ENCODE data around the gene SLC22A17.

Gene SLC22A17

DNA sequence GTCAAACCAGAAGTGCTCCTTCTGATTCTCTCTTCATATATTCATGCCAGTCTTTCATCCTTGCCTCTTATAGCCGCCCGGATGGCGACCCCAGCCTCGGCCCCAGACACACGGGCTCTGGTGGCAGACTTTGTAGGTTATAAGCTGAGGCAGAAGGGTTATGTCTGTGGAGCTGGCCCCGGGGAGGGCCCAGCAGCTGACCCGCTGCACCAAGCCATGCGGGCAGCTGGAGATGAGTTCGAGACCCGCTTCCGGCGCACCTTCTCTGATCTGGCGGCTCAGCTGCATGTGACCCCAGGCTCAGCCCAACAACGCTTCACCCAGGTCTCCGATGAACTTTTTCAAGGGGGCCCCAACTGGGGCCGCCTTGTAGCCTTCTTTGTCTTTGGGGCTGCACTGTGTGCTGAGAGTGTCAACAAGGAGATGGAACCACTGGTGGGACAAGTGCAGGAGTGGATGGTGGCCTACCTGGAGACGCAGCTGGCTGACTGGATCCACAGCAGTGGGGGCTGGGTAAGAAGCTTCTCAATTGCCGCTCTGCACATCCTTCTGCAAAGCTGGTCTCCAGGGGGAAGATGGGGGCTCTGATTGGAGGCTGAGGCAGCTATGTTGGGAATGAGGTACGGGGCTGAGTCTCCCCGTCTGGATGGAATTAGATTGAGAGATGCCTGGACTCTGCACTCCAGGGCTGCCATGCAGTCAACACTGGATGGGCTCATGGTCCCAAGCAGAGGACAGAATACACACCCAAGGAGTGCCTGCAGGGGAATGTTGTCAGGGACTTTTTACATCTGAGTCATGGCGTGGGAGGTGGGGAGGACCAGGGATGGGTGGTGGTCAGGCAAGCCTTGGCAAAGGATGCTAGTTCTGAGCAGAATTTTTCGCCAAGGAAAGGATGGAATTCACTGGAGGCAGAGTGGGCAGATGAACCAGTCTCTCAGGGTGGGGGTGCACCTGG lies 44.7 kb downstream of the SLC22A17 start:
- DNase-seq (ENCODE audit: low spot score) = no peak

DNA sequence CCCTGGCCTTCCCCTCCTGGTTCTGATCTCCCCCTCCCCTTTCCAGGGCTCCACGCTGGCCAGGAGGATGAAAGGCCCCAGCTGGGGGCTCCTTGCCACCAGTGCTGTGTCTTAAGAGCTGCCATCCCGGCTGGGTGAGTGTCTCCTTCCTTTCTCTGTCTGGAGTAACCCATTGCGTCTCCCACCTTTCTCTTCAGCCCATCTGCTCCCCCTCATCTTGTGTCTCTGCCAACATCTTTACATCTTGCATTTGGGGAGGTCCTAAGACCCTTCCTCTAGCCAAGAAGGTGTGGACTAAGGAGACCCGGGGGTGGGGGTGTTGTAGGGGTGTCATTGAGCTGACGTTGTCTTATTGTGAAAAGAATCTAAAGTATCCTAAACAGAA lies 45.5 kb downstream of the SLC22A17 start:
- no peak for DNase-seq (ENCODE audit: low spot score)

DNA sequence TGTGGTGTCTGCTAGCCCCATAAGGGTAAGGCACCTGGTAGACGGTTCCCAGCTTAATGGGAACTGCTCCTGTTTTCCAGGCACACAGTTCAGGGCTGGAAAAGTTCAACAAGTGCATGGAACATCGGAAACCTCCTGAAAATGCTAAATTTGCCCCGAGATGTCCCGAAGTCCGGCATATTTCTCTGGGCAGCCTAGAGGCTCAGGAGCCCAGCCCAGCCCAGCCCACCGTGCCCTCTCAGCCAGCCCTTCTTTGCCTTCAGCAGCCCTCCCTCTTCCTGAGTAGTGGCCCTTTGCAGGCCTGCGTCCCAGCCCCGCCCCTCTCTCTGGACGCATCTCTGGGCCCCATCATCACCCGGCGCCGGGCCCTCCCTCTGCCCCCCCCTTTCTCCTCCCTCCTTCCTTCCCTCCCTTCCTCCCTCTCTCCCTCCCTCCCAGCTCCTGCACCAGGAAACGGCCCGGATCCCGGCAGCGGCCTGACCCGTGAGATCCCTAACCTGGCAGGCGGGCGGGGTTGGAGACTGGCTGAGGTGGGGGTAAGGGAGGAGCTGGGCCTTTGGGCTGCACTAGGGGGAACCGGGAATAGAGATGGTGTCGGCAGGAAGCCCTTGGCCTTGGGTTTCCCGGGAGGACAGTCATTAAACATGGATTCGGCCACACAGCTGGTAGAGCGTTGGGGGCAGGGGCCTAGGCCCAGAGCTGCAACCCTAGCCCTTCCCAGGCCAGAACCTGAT lies 46.1 kb downstream of the SLC22A17 start, which contains the start of gene BCL2L2:
Gene BCL2L2, plus strand, starts transcription at position 422 of the 734 bp plus-strand sequence. CDS start 935 bp downstream, outside the sequence.
- DNase-seq (ENCODE audit: low spot score) = no peak

DNA sequence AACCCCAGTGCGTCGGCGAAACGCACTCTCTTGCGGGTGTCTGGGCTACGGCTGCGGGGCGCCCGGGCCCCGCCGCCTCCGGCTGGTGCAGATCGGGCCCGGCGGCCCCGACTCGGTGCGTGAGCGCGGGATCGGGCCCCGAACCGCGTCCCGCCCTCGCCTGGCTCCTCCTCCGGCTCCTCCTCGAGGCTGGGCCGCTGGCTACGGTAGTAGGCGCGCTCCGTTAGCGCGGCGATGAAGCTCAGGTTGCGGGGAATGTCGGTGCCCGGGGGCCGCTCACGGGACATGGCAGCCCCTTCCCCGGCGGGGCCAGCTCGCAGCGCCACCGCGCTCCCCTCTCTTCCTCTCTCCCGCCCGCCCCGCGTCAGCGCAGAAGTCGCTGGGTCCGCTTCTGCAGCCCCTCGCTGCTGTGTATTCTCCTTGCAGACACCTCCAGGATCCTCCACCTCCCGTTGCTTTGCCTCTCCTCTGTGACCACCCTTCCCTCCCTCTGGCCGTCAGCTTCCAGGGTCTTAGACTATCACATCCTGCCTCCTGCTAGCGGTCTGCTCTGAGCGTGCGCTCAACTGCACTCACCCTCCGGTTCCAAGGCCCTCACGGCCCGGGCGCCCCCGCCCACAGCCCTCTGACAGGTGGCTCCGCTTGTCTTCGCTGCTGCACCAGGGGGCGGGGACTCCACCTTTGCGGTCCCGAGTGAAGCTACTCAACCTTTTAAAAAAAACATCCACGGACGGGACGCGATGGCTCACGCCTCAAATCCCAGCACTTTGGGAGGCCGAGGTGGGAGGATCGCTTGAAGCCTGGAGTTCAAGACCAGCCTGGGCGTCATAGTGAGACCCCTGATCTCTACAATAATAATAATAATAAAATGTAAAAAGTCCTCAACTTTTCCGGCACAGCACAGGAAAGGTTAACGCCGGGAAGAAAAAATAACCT lies 50.1 kb downstream of the SLC22A17 start, which contains the start of gene PPP1R3E:
Gene PPP1R3E, minus strand, starts transcription at position 570 of the 936 bp plus-strand sequence. Its CDS starts 283 bp downstream, at position 287.
- peak; percentile 84 for DNase-seq (ENCODE audit: low spot score)

DNA sequence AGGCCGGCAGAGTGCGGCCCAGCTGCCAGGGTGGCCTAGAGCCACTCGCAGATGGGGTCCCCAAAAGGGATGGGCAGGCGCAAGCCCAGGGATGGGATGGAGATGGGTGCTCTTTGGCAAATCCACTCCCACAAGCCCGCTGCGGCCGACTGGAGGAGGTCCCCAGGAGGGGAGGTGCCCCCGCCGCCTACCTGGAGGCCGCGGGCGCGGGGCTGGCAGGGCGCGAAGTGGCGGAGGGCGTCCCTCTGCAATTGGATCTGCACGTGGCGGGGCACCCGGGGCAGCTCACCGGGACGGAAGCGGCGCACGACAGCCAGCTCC lies 50.8 kb downstream of the SLC22A17 start:
- DNase-seq (ENCODE audit: low spot score) = no peak

DNA sequence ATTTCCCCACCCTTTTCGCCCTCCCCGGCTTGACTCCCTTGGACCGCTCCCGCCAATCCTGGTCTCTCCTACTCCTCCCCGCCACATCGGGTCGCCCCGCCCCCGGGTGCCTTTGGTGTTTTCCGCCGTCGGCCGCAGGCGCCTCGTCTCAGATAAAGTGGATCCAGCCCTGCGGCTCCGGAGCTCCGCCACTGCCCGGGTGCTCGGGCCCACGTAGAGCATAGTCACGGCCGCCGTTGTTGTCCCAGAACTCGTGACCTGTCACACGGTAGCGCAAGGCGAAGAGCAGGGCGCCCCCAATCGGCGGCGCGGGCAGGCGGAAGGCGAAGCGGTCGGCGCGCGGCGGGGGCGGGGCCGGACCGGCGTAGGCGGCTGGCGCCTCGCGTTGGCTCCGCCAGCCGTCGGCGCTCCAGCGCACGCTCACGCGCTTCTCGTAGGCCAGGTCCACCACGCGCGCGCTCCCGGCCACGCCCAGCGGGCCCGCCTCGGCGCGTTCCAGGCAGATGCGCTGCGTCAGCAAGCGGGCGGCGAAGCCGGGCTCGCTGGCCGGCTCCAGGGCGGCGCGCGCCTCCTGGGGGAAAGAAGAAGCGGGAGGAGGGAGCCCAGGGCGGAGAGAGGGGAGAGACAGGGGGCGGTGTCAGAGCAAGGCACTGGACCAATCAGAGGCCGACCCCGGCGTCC lies 51.3 kb downstream of the SLC22A17 start:
- peak; percentile 98 for DNase-seq (ENCODE audit: low spot score)

DNA sequence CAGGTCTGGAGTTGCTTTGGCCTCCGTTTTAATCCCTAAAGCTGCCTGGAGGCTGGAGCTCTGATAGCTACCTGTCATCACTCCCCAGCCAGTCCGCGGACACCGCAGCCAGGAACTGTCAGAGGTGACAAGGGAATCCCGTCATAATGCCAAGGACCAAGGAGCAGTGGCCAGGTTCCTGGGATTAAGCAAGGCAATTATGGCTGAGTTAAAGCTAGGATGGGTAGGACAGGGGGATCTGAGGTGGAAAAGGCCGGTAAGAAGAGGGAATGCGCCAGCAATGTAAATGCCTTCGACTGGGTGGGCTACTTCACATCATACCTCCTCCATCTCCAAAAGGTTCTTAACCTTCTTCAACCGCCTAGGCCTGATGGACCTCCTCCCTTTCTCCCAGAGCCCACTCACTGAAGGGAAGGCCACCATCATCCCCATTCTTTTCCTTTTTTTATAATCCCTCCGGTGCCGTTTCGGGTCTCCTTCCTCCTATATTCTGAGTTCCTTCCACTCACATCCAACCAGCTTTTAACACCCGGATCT lies 51.9 kb downstream of the SLC22A17 start:
- no peak for DNase-seq (ENCODE audit: low spot score)

DNA sequence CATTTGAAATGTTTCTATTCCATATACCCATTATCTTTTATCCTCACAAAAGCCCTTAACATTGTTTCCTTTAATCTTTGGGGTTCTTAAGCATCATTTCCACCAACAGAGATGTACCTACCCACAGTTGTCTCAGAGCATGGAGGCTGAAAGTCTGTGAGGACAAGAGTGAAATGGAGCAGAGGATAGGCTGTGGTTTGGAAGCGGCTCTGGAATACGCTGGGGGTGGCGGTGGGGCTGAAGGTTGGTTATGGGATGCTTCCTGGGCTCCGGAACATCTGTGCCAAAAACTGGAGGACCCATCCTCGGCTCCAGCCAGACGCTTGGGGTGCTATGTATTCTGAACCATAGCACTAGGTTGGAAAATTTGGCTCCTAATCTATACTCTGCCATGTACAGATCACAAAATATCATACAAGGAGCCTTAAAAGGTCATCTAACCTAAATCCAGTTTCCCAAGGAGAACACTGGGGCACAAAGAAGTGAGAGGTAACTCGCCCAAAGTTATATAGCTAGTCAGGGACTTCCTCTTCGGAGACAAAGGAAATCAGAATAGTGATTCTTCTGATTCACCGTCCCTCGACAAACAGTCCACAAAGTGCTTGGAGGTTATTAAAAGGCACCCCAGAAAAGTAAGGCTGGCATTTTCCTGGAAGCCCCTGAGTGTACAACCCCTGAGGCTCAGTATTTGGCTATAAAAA lies 52.6 kb downstream of the SLC22A17 start:
- peak; percentile 16 for DNase-seq (ENCODE audit: low spot score)

DNA sequence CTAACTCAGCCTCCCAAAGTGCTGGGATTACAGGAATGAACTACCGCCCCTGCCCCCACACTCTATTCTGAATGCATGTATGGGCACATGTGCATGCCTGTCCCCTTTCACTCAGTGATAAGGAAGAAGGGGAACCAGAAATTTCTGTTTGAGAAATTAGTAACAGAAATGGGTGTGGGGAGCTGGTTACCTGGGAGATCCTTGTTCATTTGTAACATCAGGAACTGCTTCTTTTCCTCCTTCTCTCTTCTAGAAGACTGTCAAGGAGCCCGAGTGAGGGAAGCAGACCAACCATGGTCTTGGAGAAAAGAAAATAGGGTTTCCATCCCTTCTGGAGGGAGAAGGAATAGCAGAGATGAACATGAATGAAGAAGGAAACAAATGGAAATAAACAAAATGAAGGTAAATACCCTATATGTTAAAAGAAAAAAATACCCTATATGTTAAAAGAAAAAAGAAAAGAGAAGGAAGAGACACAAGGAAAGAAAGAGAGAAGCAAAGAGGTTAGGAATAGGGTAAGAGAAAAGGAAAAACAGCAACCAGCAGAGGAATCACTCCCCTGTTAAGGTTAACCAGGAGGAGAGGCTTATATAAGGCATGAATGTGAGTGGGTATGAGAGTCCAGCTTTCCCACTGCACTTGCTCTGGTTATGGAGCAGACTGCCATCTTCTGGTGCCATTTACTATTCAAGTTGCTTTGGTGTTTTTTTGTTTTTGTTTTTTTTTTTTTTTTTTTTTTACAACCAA lies 53.3 kb downstream of the SLC22A17 start:
- peak; percentile 72 for DNase-seq (ENCODE audit: low spot score)

DNA sequence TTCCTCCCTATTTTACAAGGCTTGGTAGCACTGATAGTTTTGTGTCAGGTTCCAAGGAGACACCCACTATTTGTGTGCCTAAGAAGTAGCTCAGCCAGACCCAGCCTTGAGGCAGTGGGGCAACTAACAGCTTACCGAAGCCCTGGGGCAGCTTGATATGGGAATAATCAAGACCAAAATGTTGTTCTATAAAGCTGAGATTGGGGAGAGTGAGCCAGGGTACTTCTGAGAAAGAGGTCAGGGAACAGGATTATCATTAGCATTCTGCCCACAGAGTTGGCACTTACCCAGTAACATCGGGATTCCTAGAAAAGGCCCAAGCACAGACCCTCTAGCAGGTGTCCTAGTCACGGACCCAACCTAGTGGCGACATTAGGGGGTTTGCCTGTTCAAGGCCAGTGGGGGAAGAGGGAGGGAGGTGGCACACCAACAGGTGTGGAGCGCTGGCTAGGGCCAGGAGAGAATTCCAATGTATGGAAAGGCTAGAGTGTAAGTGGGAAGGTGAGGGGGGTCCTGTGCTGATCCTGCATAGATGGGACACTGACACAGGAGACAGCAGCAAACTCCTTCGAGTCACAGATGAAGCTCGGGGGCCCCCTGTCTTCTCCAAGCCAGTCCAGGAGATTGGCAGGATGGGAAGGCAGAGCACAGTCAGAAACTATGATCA lies 54.9 kb downstream of the SLC22A17 start:
- no peak for DNase-seq (ENCODE audit: low spot score)

DNA sequence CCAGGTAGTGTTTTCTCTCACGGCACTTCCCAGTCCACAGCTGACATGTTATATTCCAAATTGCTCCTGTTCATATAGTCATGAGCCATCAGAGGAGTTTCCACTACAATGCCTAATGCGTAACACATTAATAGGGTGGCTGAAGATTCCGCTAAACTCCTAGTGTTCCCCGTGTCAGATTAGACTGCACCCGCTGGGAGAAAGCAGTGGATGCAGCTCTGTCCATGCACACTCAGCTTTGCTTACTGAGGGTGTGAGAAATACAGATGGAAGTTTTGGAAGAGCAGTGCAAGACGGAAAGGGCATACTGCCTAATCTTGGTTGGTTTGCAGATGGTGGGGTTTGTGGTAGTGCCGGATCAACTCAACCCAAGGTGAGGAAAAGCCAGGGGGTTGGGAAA lies 55.6 kb downstream of the SLC22A17 start:
- DNase-seq (ENCODE audit: low spot score) = no peak
